AG10803 (cell line): ENCODE data around the gene L3MBTL2.
"Not testable (repeated sequence)": the region's sequence is repeated elsewhere in the genome, so short reads cannot be mapped to it uniquely, and the experiment has no call there.

Experiments
- DNase-seq: peaks from one replicate; pipeline ENCODE4 v3.0.0; 2010; ENCODE audit warnings: low read depth
- H3K4me3 ChIP-seq: 2 replicates; pipeline ENCODE4 v1.5.1; 2011; ENCODE audit warnings: mild to moderate bottlenecking, low read length, control low read depth
- TF ChIP-seq, protein P1 (sequence below): conservative IDR thresholded peaks from 2 replicates; pipeline ENCODE4 v1.5.1; 2011; ENCODE audit warnings: mild to moderate bottlenecking, low read length, control low read depth, inconsistent platforms

L3MBTL2 gene

GRCh38 chr22:41249442-41249841 is 44.3 kb downstream of the L3MBTL2 start:
- DNase-seq, result no peak
- no peak overlapping the region for H3K4me3 ChIP-seq
- TF ChIP-seq, protein P1, sequence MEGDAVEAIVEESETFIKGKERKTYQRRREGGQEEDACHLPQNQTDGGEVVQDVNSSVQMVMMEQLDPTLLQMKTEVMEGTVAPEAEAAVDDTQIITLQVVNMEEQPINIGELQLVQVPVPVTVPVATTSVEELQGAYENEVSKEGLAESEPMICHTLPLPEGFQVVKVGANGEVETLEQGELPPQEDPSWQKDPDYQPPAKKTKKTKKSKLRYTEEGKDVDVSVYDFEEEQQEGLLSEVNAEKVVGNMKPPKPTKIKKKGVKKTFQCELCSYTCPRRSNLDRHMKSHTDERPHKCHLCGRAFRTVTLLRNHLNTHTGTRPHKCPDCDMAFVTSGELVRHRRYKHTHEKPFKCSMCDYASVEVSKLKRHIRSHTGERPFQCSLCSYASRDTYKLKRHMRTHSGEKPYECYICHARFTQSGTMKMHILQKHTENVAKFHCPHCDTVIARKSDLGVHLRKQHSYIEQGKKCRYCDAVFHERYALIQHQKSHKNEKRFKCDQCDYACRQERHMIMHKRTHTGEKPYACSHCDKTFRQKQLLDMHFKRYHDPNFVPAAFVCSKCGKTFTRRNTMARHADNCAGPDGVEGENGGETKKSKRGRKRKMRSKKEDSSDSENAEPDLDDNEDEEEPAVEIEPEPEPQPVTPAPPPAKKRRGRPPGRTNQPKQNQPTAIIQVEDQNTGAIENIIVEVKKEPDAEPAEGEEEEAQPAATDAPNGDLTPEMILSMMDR, result no peak

GRCh38 chr22:41250127-41250526 is 45.0 kb downstream of the L3MBTL2 start:
- no peak overlapping the region for H3K4me3 ChIP-seq
- TF ChIP-seq, protein P1, result no peak
- no peak for DNase-seq

GRCh38 chr22:41252365-41252764 is 47.3 kb downstream of the L3MBTL2 start:
- TF ChIP-seq, protein P1, result no peak
- no peak for DNase-seq
- no peak overlapping the region for H3K4me3 ChIP-seq

- TF ChIP-seq, protein P1, result no peak
- no peak overlapping the region for H3K4me3 ChIP-seq
- DNase-seq, result no peak
Observed at GRCh38 chr22:41254230-41254629, 49.1 kb downstream of the L3MBTL2 start.

DNA sequence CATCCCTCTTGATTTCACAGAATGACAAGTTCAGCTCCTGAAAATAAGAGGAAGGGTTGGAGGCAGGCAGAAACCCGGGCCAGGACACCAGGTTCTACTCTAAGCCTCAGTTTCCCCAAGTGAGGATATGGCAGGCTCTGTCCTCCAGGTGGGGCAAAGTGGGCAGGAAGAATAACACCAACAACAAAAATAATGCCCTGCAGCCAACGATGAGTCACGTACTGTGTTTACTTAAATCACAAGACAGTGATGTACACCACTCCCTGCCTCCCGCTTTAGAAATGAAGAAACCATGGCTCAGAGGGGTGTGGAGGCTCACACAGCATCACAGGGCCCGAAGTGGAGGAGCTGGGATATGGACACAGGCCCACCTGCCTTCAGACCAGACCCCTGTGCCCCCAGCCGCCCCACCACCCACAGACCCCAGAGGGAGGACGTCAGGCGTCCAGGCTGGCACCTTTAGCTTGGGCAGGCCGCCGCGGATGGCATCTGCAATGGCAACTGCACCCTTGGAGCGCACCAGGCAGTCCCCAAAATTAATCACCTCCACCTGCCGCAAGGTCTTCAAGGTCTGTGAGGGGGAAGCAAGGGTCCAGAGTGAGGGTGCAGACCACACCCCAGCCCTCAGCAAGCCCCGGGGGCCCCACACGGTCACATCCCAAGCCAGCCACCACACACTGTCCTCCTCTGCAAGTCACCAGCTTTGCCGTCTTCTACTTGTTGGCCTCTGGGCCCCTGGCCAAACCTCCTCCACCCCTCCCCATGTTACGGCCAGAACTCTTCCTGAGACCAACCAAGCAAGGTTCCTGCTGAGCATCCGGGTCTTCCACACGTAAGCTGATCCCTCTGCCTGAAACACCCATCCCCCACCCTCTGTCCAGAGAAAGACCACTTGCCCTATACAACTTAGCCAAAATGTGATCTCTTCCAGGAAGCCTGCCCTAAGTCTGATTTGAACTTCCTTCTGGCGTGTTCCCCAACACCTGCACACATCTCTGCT is 51.4 kb downstream of the L3MBTL2 start:
- TF ChIP-seq, protein P1, result peak; percentile 14; the same call in 1 of the 2 replicates
- peak; percentile 55 for DNase-seq

DNA sequence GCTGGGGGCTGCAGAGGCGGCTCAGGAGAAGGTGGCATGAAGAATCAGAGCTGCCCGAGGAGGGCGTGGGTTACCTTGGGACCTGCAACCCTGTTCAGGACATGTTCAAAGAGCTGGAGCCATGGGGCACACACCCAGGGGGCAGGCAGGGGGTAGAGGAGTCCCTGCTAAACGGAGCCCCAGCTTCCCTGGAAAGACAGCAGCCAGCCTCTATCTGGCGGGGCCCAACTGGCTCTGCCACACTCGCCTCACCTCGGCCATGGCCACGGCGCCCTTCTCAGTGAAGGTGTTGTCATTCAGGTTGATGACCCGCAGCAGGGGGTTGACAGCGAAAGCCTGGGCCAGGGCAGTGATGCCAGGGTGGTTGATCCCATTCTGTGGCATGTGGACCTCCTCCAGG is 52.6 kb downstream of the L3MBTL2 start:
- DNase-seq, result no peak
- TF ChIP-seq, protein P1, result no peak
- H3K4me3 ChIP-seq, result no peak overlapping the region

More for the DNA sequence above, 51.4 kb downstream of the L3MBTL2 start:
- no peak overlapping the region for H3K4me3 ChIP-seq

DNA sequence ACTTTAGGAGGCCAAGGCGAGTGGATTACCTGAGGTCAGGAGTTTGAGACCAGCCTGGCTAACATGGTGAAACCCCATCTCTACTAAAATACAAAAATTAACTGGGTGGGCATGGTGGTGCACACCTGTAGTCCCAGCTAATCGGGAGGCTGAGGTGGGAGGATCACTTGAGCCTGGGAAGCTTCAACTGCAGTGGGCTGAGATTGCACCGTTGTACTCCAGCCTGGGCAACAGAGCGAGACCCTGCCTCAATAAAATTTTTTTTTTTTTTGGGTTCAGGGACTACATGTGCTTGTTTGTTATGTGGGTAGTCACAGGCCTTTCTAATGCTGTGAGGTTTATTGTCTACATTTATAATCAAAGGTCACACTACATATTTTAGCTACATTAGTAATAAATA is 54.6 kb downstream of the L3MBTL2 start:
- DNase-seq, H3K4me3 ChIP-seq: not testable (repeated sequence)
